ENCODE results near the gene PLEKHB1.

- no peak for TF ChIP-seq JUND (IDR thresholded peaks at IDR 0.05)
- no peak for TF ChIP-seq SP1 (IDR thresholded peaks at IDR 0.05)
- TF ChIP-seq RAD21 (IDR thresholded peaks at IDR 0.05), result no peak
- TF ChIP-seq CTCF (IDR thresholded peaks at IDR 0.05; ENCODE audit: low read depth, low read length, missing input control), result no peak
- TF ChIP-seq ATF3 (IDR thresholded peaks at IDR 0.05), result no peak
- TF ChIP-seq GABPA (IDR thresholded peaks at IDR 0.05 in 1 of 2, conservative IDR thresholded peaks at IDR 0.05 in 1 of 2), result no peak
- no peak for TF ChIP-seq RXRA (IDR thresholded peaks at IDR 0.05)
- no peak for TF ChIP-seq ZBTB33 (IDR thresholded peaks at IDR 0.05)
- TF ChIP-seq FOXA1 (IDR thresholded peaks at IDR 0.05), result no peak
- TF ChIP-seq, protein P1, sequence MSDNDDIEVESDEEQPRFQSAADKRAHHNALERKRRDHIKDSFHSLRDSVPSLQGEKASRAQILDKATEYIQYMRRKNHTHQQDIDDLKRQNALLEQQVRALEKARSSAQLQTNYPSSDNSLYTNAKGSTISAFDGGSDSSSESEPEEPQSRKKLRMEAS (IDR thresholded peaks at IDR 0.05), result no peak
Measured at GRCh38 chr11:73641668-73642067, 4.7 kb upstream of the PLEKHB1 start.
